Muscle layer of duodenum (tissue), 2 donors: ENCODE data around the gene SPSB2.
"Not testable (repeated sequence)": the region's sequence is repeated elsewhere in the genome, so short reads cannot be mapped to it uniquely, and the experiment has no call there.

ENCODE experiments used
- H3K27ac ChIP-seq: one replicate; pipeline ENCODE4 v1.7.0; 2013; ENCODE audit warnings: mild to moderate bottlenecking, low read length
- H3K27me3 ChIP-seq: one replicate; pipeline ENCODE4 v1.7.0; 2013; ENCODE audit warnings: low read depth, mild to moderate bottlenecking, control low read depth, low read length
- H3K36me3 ChIP-seq, 2 donors: one replicate each; pipeline ENCODE4 v1.7.0; 2013; ENCODE audit warnings: low read length in 2 of 2, control low read depth in 1 of 2, mild to moderate bottlenecking in 1 of 2; ENCODE audit not compliant: insufficient read depth in 2 of 2, control insufficient read depth in 1 of 2
- H3K4me1 ChIP-seq, 2 donors: one replicate each; pipeline ENCODE4 v1.7.0; 2013; ENCODE audit warnings: low read length in 2 of 2, mild to moderate bottlenecking in 2 of 2, control low read depth in 1 of 2, moderate library complexity in 1 of 2; ENCODE audit not compliant: insufficient read depth in 2 of 2, control insufficient read depth in 1 of 2
- H3K4me3 ChIP-seq, 2 donors: one replicate each; pipeline ENCODE4 v1.7.0; 2013; ENCODE audit warnings: low read length in 2 of 2, low read depth in 1 of 2, mild to moderate bottlenecking in 1 of 2
- H3K9me3 ChIP-seq, 2 donors: one replicate each; pipeline ENCODE4 v1.7.0; 2013; ENCODE audit warnings: low read length in 2 of 2, control low read depth in 1 of 2, mild to moderate bottlenecking in 1 of 2; ENCODE audit not compliant: control insufficient read depth in 1 of 2
- donor health status: healthy.

The SPSB2 gene

GRCh38 chr12:6894321-6894720 is 21.2 kb upstream of the SPSB2 start:
- H3K27ac ChIP-seq: no peak overlapping the region
- H3K27me3 ChIP-seq: no peaks in the 10 kb centered on the region
- H3K4me3 ChIP-seq: no peak overlapping the region
- H3K9me3 ChIP-seq: no peaks in the 10 kb centered on the region
- peaks cover 0 to under 1% of the 10 kb centered on the region in 2 donors for H3K4me1 ChIP-seq
- peaks cover 0 to 4% of the 10 kb centered on the region in 2 donors for H3K36me3 ChIP-seq

- not testable (repeated sequence) for H3K27ac ChIP-seq, H3K9me3 ChIP-seq, H3K27me3 ChIP-seq, H3K36me3 ChIP-seq, H3K4me1 ChIP-seq, H3K4me3 ChIP-seq
Measured at GRCh38 chr12:6892683-6893082, 19.6 kb upstream of the SPSB2 start.

GRCh38 chr12:6891646-6892001 is 18.5 kb upstream of the SPSB2 start:
- H3K4me3 ChIP-seq: peak overlapping the region; percentile 65 to 85
- peaks cover 0 to 4% of the 10 kb centered on the region in 2 donors for H3K36me3 ChIP-seq
- H3K27me3 ChIP-seq: no peaks in the 10 kb centered on the region
- peak overlapping the region; percentile 89 for H3K27ac ChIP-seq
- no peaks in the 10 kb centered on the region for H3K9me3 ChIP-seq
- no peaks in the 10 kb centered on the region for H3K4me1 ChIP-seq

DNA sequence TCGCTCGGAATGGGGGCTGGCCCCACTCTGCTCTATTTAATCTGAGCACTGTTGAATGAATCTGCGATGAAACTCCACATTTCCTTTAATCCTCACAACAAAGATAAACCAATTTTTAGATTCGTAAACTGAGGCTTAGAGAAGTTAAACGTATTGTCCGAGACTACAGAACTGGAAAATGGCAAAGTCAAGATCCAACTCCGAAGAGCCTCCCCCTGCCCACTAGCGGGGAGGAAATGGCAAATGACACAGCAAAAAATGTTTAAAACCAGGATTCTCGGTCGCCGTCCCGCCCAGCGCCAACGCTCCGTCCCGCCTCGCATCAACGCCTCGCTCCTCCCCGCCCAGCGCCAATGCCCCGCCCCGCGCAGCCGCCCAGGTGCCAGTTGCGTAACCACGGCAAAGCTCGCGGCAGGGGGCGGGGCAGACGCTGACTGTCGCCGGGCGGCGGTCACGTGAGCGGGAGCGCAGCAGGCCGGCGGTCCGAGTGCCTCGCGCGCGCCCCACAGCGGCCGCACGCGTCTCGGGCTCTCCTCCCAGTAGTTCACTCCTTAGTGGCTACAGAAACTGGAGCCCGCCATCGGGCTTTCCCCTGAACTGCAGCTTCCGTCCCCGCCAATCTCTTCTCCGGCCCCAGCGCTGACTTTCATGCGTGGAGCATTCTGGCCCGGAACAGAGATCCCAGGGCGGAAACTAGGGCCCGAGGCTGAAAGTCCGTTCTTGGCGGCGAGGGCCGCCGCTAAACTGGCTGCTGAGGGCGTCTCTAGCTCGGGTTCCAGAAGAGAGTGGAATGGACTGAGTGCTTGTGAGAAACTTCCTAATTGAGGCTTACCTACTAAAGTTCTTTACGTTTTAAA is 17.9 kb upstream of the SPSB2 start:
- H3K36me3 ChIP-seq: peaks cover 0 to 4% of the 10 kb centered on the region in 2 donors
- no peaks in the 10 kb centered on the region for H3K27me3 ChIP-seq
- H3K4me1 ChIP-seq: no peaks in the 10 kb centered on the region
- H3K27ac ChIP-seq: peak overlapping the region; percentile 89
- no peaks in the 10 kb centered on the region for H3K9me3 ChIP-seq
- peak overlapping the region; percentile 65 to 85 for H3K4me3 ChIP-seq

DNA sequence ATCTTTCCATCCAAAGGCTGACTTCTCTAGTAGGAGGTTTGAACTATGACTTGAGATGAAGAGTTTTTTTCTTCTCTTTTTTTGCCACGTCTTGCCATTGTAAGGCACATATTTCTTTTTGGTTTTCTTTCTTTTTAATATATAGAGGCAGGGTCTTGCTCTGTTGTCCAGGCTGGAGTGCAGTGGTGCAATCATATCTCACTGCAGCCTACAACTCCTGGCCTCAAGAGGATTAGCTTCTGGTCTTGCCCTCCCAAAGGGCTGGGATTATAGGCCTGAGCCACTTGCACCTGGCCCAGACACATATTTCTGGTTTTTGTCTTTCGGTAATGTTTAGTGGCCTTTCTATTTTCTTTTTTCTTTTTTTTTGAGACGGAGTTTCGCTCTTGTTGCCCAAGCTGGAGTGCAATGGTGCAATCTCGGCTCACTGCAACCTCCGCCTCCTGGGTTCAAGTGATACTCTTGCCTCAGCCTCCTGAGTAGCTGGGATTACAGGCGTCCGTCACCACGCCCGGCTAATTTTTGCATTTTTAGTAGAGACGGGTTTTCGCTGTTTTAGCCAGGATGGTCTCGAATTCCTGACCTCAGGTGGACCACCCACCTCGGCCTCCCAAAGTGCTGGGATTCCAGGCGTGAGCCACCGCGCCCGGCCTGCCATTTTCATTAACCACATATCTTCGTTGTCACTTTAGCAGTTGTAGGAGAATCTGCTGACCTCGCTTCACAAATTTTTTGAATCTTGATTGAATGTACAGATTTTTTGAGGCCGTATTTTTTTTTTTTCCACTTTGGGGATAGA is 16.9 kb upstream of the SPSB2 start:
- not testable (repeated sequence) for H3K4me1 ChIP-seq, H3K4me3 ChIP-seq, H3K27me3 ChIP-seq, H3K36me3 ChIP-seq, H3K9me3 ChIP-seq
- peak overlapping the region; percentile 88 for H3K27ac ChIP-seq

DNA sequence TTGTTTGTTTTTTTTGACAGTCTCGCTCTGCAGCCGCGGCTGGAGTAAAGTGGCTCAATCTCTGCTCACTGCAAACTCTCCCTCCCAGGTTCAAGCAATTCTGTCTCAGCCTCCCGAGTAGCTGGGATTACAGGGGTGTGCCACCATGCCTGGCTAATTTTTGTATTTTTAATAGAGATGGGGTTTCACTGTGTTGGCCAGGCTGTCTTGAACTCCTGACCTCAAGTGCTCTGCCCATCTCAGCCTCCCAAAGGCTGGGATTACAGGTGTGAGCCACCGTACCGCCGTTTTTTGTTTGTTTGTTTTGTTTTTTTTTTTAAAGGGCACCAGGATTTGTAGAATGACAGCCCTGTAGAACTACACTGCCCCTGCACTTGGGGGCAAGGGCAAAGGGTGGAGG is 15.7 kb upstream of the SPSB2 start:
- peaks cover 5 to 15% of the 10 kb centered on the region in 2 donors for H3K36me3 ChIP-seq
- not testable (repeated sequence) for H3K9me3 ChIP-seq, H3K4me3 ChIP-seq, H3K27ac ChIP-seq, H3K4me1 ChIP-seq, H3K27me3 ChIP-seq

GRCh38 chr12:6888360-6888759 is 15.3 kb upstream of the SPSB2 start:
- Histone ChIP-seq H3K36me3 (peaks cover 5 to 20% of the 10 kb centered on the region in 2 donors), H3K27me3 (no peaks in the 10 kb centered on the region), H3K27ac (no peak overlapping the region), H3K4me3 (no peak overlapping the region), H3K4me1 (no peaks in the 10 kb centered on the region), H3K9me3 (no peaks in the 10 kb centered on the region)

GRCh38 chr12:6887460-6887859 is 14.4 kb upstream of the SPSB2 start:
- H3K36me3 ChIP-seq: peaks cover 5 to 20% of the 10 kb centered on the region in 2 donors
- H3K4me1 ChIP-seq: no peaks in the 10 kb centered on the region
- no peaks in the 10 kb centered on the region for H3K27me3 ChIP-seq
- H3K27ac ChIP-seq: no peak overlapping the region
- no peak overlapping the region for H3K4me3 ChIP-seq
- no peaks in the 10 kb centered on the region for H3K9me3 ChIP-seq

DNA sequence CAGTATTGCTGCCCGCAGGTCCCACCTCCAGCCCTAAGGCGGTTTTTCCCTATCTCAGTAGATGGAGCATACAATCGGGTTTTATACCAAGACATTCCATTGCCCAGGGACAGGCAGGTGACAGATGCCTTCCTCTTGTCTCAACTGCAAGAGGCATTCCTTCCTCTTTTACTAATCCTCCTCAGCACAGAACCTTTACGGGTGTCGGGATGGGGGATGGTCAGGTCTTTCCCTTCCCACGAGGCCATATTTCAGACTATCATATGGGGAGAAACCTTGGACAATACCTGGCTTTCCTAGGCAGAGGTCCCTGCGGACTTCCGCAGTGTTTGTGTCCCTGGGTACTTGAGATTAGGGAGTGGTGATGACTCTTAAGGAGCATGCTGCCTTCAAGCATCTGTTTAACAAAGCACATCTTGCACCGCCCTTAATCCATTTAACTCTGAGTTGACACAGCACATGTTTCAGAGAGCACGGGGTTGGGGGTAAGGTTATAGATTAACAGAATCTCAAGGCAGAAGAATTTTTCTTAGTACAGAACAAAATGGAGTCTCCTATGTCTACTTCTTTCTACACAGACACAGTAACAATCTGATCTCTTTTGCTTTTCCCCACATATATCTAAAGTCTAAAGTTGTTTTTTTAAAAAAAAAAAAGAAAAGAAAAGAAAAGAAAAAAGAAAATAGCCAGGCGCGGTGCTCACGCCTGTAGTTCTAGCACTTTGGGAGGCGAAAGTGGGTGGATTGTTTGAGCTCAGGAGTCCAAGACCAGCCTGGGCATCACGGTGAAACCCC is 13.3 kb upstream of the SPSB2 start:
- H3K27ac ChIP-seq, H3K9me3 ChIP-seq: not testable (repeated sequence)

DNA sequence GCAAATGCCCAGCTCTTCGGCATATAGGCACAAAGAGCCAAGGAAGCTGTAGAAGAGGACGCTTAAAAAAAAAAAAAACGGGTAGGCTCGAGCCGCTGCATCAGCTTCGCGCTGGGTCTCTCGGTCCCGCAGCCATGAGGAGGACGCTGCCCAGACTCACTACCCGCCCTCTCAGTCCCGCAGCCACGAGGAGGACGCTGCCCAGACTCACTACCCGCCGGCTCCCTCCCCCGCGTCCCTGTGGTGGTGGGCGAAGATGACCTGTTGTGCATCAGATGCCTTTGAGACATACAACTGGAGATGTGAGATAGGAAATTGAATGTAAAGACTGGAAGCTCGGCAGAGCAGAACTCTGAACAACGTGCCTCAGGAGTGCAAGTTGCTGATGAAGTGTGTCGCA is 11.4 kb upstream of the SPSB2 start:
- H3K4me3 ChIP-seq: no peak overlapping the region
- H3K9me3 ChIP-seq: no peaks in the 10 kb centered on the region
- H3K36me3 ChIP-seq: peaks cover 5 to 17% of the 10 kb centered on the region in 2 donors
- no peaks in the 10 kb centered on the region for H3K27me3 ChIP-seq
- no peaks in the 10 kb centered on the region for H3K4me1 ChIP-seq
- no peak overlapping the region for H3K27ac ChIP-seq

More for the DNA sequence above, 13.3 kb upstream of the SPSB2 start:
- not testable (repeated sequence) for H3K27me3 ChIP-seq, H3K4me1 ChIP-seq, H3K4me3 ChIP-seq
- peaks cover 5 to 20% of the 10 kb centered on the region in 2 donors for H3K36me3 ChIP-seq

DNA sequence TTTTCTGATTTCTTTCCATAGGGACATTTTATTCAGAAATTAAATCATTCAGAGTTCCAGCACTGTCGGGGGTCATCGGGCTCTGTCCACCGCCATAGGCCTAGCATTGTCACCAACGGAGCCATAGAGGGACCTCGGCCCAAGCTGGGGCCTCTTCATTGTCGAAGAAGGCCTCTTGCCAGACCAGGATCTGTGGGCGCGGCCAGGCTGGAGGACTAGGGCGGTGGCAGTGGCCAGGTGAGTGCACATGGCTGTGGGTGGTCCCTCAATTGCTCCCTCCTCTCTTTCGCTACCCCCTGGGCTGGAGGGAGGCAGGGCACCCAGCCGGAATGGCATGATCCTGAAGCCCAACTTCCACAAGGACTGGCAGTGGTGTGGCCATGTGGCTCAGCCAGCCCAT is 10.6 kb upstream of the SPSB2 start:
- no peak overlapping the region for H3K4me3 ChIP-seq
- H3K27me3 ChIP-seq: no peaks in the 10 kb centered on the region
- no peaks in the 10 kb centered on the region for H3K4me1 ChIP-seq
- H3K9me3 ChIP-seq: no peaks in the 10 kb centered on the region
- peaks cover 5 to 17% of the 10 kb centered on the region in 2 donors for H3K36me3 ChIP-seq
- no peak overlapping the region for H3K27ac ChIP-seq
